ENCODE measurements around the gene COG1.

The COG1 gene

DNA sequence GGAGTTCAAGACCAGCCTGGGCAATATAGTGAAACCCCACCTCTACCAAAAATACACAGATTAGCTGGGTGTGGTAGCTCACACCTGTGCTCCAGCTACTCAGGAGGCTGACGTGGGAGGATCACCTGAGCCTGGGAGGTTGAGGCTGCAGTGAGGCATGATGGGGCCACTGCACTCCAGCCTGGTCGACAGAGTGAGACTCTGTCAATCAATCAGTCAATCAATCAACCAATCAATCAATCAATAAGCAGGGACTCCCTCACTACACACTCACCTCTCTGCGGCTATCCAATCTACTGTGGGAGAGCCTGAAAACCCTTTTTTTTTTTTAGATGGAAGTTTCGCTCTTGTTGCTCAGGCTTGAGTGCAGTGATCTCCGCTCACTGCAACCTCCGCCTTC is 37.2 kb downstream of the COG1 start:
- Histone ChIP-seq H2AFZ (ENCODE audit: low read length) (no peak overlapping the region), H3K4me2 (ENCODE audit: low read length) (no peak overlapping the region; the same call in 1 of the 2 replicates), H3F3A (ENCODE audit: insufficient read depth, low read length) (no peaks in the 10 kb centered on the region; the same call in 1 of the 2 replicates), H3K36me3 (ENCODE audit: insufficient read depth, low read length) (peaks cover 23% of the 10 kb centered on the region; the same call in 1 of the 2 replicates), H3K9me3 (ENCODE audit: low read length) (no peaks in the 10 kb centered on the region), H4K20me1 (ENCODE audit: insufficient read depth, low read length) (no peaks in the 10 kb centered on the region), H3K27me3 (ENCODE audit: insufficient read depth, low read length) (no peaks in the 10 kb centered on the region), H3K4me1 (ENCODE audit: insufficient read depth, low read length, severe bottlenecking) (peaks cover 50% of the 10 kb centered on the region), H3K27ac (ENCODE audit: low read depth, low read length, poor library complexity, severe bottlenecking) (no peak overlapping the region), H3K4me3 (ENCODE audit: low read depth, low read length, poor library complexity, severe bottlenecking) (no peak overlapping the region), H3K9me2 (ENCODE audit: low read depth, low read length) (no peaks in the 10 kb centered on the region), H3K9ac (ENCODE audit: low read length) (no peak overlapping the region), H3K79me2 (ENCODE audit: insufficient read depth, low read length) (peaks cover 59% of the 10 kb centered on the region)
- TF ChIP-seq, protein P1, sequence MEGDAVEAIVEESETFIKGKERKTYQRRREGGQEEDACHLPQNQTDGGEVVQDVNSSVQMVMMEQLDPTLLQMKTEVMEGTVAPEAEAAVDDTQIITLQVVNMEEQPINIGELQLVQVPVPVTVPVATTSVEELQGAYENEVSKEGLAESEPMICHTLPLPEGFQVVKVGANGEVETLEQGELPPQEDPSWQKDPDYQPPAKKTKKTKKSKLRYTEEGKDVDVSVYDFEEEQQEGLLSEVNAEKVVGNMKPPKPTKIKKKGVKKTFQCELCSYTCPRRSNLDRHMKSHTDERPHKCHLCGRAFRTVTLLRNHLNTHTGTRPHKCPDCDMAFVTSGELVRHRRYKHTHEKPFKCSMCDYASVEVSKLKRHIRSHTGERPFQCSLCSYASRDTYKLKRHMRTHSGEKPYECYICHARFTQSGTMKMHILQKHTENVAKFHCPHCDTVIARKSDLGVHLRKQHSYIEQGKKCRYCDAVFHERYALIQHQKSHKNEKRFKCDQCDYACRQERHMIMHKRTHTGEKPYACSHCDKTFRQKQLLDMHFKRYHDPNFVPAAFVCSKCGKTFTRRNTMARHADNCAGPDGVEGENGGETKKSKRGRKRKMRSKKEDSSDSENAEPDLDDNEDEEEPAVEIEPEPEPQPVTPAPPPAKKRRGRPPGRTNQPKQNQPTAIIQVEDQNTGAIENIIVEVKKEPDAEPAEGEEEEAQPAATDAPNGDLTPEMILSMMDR (IDR thresholded peaks at IDR 0.05; ENCODE audit: low read length): no peak
- TF ChIP-seq EZH2 (IDR thresholded peaks at IDR 0.05; ENCODE audit: borderline replicate concordance, low read length): no peak

GRCh38 chr17:73231395-73231794 is 38.5 kb downstream of the COG1 start:
- Histone ChIP-seq H3K4me2 (ENCODE audit: low read length) (peak overlapping the region; percentile 96), H3K4me1 (ENCODE audit: insufficient read depth, low read length, severe bottlenecking) (peaks cover 50% of the 10 kb centered on the region), H3K9me3 (ENCODE audit: low read length) (no peaks in the 10 kb centered on the region), H2AFZ (ENCODE audit: low read length) (no peak overlapping the region), H4K20me1 (ENCODE audit: insufficient read depth, low read length) (no peaks in the 10 kb centered on the region), H3K79me2 (ENCODE audit: insufficient read depth, low read length) (peaks cover 49% of the 10 kb centered on the region), H3F3A (ENCODE audit: insufficient read depth, low read length) (no peaks in the 10 kb centered on the region; the same call in 1 of the 2 replicates), H3K4me3 (ENCODE audit: low read depth, low read length, poor library complexity, severe bottlenecking) (peak overlapping the region; percentile 97), H3K27ac (ENCODE audit: low read depth, low read length, poor library complexity, severe bottlenecking) (peak overlapping the region; percentile 12), H3K9ac (ENCODE audit: low read length) (peak overlapping the region; percentile 95), H3K36me3 (ENCODE audit: insufficient read depth, low read length) (peaks cover 31% of the 10 kb centered on the region), H3K27me3 (ENCODE audit: insufficient read depth, low read length) (no peaks in the 10 kb centered on the region), H3K9me2 (ENCODE audit: low read depth, low read length) (no peaks in the 10 kb centered on the region)
- TF ChIP-seq, protein P1 (IDR thresholded peaks at IDR 0.05; ENCODE audit: low read length): no peak
- TF ChIP-seq EZH2 (IDR thresholded peaks at IDR 0.05; ENCODE audit: borderline replicate concordance, low read length): no peak

DNA sequence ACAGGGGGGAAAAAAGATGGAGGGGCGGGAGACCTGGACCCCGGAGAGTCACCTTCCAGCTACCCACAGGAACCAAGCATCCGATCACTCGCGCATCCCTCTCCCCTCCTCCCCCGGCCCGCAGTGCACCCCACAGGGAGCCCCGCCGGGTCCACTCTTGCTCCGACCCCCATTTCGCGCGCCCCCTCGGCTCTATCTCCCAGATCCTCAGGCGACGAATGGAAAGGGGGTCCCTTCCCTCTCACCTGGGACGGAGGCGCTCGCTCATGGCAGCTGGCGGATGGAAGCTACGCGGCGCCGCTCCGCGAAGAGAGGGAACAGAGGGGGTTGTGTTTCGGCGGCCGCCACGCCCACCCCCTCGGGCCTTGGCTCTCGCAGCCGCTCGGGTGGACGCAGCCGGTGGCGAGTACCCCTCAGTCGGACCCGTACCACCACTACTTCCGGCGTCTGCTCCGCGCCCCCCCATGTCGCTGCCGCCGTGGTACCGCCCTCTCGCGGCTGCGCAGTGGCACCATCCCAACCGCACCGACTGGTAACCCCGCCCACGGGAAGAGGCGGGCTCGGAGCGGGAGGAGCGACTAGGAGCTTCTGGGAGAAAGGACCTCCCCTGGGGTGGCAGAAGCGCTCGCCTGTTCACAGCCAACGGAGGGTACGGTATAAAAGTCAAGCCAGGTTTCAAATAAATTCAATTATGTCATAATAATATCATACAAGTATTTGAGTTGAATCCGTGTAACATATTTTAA is 39.2 kb downstream of the COG1 start:
- Histone ChIP-seq H3K9ac (ENCODE audit: low read length) (peak overlapping the region; percentile 95), H3K4me1 (ENCODE audit: insufficient read depth, low read length, severe bottlenecking) (peaks cover 52% of the 10 kb centered on the region), H3K27me3 (ENCODE audit: insufficient read depth, low read length) (no peaks in the 10 kb centered on the region), H3K9me2 (ENCODE audit: low read depth, low read length) (no peaks in the 10 kb centered on the region), H3K4me2 (ENCODE audit: low read length) (peak overlapping the region; percentile 96), H3K27ac (ENCODE audit: low read depth, low read length, poor library complexity, severe bottlenecking) (peak overlapping the region; percentile 53), H3K36me3 (ENCODE audit: insufficient read depth, low read length) (peaks cover 31% of the 10 kb centered on the region), H2AFZ (ENCODE audit: low read length) (no peak overlapping the region), H3K9me3 (ENCODE audit: low read length) (no peaks in the 10 kb centered on the region), H4K20me1 (ENCODE audit: insufficient read depth, low read length) (no peaks in the 10 kb centered on the region), H3F3A (ENCODE audit: insufficient read depth, low read length) (no peaks in the 10 kb centered on the region; the same call in 1 of the 2 replicates), H3K79me2 (ENCODE audit: insufficient read depth, low read length) (peaks cover 43% of the 10 kb centered on the region), H3K4me3 (ENCODE audit: low read depth, low read length, poor library complexity, severe bottlenecking) (peak overlapping the region; percentile 97)
- no peak for TF ChIP-seq EZH2 (IDR thresholded peaks at IDR 0.05; ENCODE audit: borderline replicate concordance, low read length)
- TF ChIP-seq, protein P1 (IDR thresholded peaks at IDR 0.05; ENCODE audit: low read length): no peak

All from OCI-LY1 (cell line).